Kidney epithelial cell (primary cell): ENCODE measurements around the gene VIPR2. TPM values are rescaled to one million over a fixed set of nuclear protein-coding genes. Genes with fewer than 3 reads are reported as not detected.

Experiments
- DNase-seq: peaks from one replicate; pipeline ENCODE4 v3.0.0-alpha.2; 2010; ENCODE audit warnings: low read depth
- H3K27me3 ChIP-seq: 2 replicates; pipeline ENCODE4 v1.6.0; 2011; ENCODE audit warnings: low read length; ENCODE audit not compliant: control insufficient read depth, insufficient read depth
- H3K36me3 ChIP-seq: 2 replicates; pipeline ENCODE4 v1.5.1; 2011; ENCODE audit warnings: low read length; ENCODE audit not compliant: control insufficient read depth, insufficient read depth
- H3K4me3 ChIP-seq: 2 replicates; pipeline ENCODE4 v1.5.1; 2011; ENCODE audit warnings: low read depth, mild to moderate bottlenecking, control low read depth, low read length
- CTCF ChIP-seq: IDR thresholded peaks from 2 replicates; pipeline ENCODE4 v1.5.1; 2011; ENCODE audit warnings: mild to moderate bottlenecking, moderate library complexity, low read length, control low read depth, inconsistent platforms; ENCODE audit not compliant: insufficient read depth, poor library complexity, severe bottlenecking
- total RNA-seq: library from RNA; depleted of rRNA; stranded (reverse); fragments of >200 nt; gene quantifications from 2 replicates; pipeline ENCODE4 v1.2.3, GENCODE V29; 2015

Gene VIPR2
- total RNA-seq, 1 donor from 2014 or later: not detected

- no peak for TF ChIP-seq CTCF
- Histone ChIP-seq H3K4me3 (no peak overlapping the region), H3K36me3 (no peaks in the 10 kb centered on the region), H3K27me3 (no peaks in the 10 kb centered on the region)
- no peak for DNase-seq
Measured at GRCh38 chr7:159155410-159155809, 10.7 kb upstream of the VIPR2 start.

DNA sequence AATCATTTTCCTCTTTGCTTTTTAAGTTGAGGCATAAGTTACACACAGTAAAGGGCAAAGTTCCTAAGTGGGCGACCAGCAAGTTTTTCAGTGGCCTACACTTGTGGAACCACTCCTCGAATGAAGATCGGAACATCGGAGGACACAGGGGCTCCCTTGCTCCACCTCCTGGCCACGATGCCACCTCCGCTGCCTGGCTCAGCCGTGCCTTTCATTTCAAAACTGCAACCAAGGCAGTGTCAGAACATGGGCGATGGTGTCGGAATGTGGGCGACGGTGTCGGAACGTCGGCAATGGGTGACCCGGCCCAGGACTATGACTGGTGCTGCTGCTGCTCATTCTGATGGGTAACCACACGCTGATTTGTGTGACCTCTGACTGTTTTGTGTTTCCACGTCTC lies 9.6 kb upstream of the VIPR2 start:
- no peaks in the 10 kb centered on the region for H3K27me3 ChIP-seq
- DNase-seq: no peak
- no peak for TF ChIP-seq CTCF

DNA sequence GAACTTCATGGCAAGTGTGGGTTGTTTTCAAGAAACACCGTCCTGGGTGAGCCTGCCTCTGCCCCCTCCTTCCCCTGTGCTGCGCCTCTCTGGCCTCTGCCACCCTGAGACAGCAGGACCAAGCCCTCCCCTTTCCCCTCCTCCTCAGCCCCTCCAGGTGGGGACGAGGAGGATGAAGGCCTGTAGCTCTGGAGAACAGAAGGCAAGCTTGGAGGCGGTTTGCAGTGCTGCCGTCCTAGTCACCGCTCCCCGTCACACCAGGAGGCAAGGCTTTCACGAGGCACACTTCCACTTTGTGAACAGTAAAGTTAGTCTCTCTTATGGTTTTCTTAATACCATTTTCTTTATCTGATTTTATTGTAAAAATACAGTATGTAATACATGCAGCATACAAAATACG lies 8.8 kb upstream of the VIPR2 start:
- no peak overlapping the region for H3K4me3 ChIP-seq
- no peak for DNase-seq
- no peaks in the 10 kb centered on the region for H3K36me3 ChIP-seq
- no peaks in the 10 kb centered on the region for H3K27me3 ChIP-seq
- TF ChIP-seq CTCF: no peak

More for the DNA sequence above, 9.6 kb upstream of the VIPR2 start:
- Histone ChIP-seq H3K4me3 (no peak overlapping the region), H3K36me3 (no peaks in the 10 kb centered on the region)

- no peak for TF ChIP-seq CTCF
- Histone ChIP-seq H3K4me3 (no peak overlapping the region), H3K27me3 (no peaks in the 10 kb centered on the region), H3K36me3 (no peaks in the 10 kb centered on the region)
- DNase-seq: no peak
Measured at GRCh38 chr7:159152816-159153215, 8.1 kb upstream of the VIPR2 start.

DNA sequence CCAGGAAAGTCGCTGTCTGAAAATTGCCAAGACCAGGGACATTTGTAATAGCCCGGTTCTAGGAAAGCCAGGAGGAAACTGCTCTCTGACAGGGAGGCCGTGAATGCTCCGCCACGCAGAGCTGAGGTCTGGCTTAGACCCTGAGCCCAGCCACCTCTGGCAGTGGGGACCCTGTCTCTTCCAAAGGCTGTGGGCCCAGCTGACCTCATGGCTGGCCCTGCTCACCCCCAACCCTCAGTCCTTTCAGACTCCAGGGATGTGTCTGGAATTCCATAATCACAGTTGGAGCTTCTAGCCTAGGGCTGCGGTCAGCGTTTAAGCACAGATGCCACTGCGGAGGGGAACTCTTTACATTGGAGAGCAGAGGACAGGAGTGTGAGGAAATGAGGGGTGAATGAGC lies 6.6 kb upstream of the VIPR2 start:
- DNase-seq: no peak
- H3K36me3 ChIP-seq: no peaks in the 10 kb centered on the region
- no peak for TF ChIP-seq CTCF
- H3K4me3 ChIP-seq: no peak overlapping the region
- H3K27me3 ChIP-seq: no peaks in the 10 kb centered on the region

GRCh38 chr7:159149488-159149887 lies 4.8 kb upstream of the VIPR2 start:
- H3K4me3 ChIP-seq: no peak overlapping the region
- no peaks in the 10 kb centered on the region for H3K36me3 ChIP-seq
- TF ChIP-seq CTCF: no peak
- peaks cover 9% of the 10 kb centered on the region for H3K27me3 ChIP-seq
- DNase-seq: no peak
